HG03460 (cell line): ENCODE results near the gene KRABD2.
"Not testable (repeated sequence)": the region's sequence is repeated elsewhere in the genome, so short reads cannot be mapped to it uniquely, and the experiment has no call there.

ENCODE experiments used
- ATAC-seq: cut with Tn5 transposase; IDR thresholded peaks from one replicate; pipeline ENCODE4 v1.9.1; 2021; ENCODE audit not compliant: unreplicated experiment

The KRABD2 gene

DNA sequence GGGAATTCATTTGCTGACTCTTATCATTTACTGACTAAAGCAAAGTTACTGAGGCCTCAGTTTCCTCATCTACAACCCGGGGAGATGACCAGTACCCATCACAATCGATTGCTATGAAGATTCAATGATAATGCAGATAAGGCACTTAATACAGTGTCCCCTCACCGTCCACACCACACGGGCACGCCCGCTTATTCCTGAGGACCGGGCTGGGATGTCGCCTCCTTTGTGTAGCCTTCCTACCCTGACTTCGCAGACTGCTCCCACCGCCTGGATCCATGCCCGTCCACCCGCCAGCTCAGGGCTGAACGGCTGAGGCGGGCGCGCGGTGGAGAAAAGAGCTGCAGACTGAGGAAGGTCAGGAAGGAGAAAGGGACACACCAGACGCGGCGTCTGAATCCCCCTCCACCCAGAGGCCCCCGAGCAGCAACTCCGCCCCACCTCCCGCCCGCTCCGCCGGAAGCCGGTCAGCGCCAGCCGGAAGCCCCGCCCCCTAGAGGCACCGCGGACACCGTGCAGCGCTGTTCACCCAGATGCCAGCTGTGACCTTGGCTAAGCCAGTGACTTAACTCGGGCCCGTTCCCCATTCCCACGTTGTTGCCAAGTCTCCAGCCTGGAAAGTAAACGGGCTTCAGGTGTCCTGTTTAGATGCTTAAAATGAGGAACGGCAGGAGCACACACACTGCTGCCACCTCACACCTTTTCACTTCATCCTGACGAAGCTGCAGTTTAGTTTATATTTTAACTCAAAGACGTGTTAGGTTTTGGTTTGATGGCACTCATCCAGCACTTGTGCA, at the start of gene KRABD2:
KRABD2 (minus strand) TSS at position 434 of the 797 bp plus-strand sequence.
- ATAC-seq: no peak

DNA sequence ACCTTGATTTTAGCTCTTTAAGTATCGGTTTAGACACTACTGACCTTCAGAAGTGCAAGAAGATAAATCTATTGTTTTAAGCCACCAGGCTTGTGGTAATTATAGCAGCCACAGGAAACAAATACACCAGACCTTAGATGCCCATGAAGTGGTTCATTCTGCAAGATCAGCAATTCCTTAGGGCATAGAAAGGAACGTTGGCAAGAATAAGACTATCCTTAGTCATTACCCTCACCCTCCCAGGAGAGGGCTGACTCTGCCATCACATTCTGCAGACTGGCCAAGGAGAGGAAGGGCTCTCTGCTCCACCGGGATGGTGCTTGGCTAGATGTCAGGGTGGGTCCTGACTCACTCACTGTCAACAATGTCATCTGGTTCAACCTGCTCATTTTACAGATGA, 45.1 kb upstream of the KRABD2 start:
- ATAC-seq: no peak

DNA sequence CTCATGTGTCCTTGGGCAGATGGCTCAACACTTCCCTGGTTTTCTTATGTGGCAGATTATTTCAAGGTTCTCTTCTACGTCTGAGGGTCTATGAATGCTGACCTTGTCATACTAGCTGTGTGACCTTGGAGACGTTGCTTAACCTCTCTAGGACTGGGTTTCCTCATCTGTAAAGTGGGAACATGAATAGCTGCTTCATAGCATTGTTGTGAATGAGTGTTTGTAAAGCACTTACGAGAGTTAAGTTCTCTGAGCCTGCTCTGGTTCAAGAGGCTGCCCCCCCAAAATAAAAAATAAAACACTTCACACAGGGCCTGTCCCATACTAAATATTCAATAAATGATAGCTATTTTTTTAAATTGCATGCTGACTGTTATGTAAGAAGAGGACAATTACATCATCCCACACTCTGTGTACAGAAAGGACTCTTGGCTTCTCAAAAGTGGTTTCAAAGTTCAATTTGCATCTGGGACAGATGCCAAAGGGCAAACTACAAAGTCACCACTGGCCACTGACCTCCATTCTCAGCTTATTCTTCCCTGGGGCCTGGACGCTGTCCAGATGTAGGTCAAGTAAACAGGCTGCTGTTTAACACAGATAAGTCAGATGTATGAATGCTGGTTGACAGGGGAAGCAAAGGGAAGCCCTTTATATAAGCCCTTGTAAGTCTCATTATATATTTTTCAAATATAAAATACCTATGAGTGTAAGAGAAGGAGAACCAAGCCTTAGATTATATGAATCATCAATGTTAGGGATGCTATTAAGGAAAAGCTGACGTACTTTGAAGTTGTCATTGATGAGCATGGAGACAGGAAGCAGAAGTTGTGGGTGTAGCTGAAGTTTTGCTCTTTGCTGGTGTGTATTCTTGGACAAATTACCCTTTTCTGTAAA, 43.8 kb upstream of the KRABD2 start:
- no peak for ATAC-seq

DNA sequence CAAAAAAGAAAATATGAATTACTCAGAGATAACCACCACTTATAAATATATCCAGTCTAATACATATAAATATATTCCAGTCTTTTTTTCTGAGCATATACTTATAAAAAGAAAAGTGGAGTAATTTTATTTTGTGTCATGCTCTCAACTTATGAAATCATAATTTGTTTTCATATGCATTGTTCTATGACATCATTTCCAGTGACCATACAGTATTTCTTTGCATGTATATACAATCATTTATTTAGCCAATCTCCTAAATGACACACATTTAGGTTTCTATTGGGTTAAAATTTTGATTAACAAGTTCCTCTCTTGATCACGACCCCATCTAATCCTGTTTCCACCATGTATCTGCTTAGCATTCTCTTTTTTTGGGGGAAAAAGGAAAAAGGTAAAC, 42.8 kb upstream of the KRABD2 start:
- no peak for ATAC-seq

DNA sequence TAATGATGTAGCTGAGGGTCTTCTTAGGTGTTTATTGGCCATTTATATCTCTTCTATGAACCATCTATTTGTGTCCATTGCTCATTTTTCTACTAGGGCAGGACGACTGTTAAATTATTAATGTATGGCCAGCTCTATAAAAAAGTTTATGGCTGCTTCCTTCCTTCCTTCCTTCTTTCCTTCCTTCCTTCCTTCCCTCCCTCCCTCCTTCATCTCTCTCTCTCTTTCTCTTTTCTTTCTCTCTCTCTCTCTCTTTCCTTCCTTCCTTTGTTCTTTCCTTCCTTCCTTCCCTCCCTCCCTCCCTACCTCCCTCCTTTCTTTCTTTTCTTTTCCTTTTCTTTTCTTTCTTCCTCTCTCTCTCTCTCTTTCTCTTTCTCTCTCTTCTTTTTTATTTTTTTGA, 42.0 kb upstream of the KRABD2 start:
- ATAC-seq: no peak

DNA sequence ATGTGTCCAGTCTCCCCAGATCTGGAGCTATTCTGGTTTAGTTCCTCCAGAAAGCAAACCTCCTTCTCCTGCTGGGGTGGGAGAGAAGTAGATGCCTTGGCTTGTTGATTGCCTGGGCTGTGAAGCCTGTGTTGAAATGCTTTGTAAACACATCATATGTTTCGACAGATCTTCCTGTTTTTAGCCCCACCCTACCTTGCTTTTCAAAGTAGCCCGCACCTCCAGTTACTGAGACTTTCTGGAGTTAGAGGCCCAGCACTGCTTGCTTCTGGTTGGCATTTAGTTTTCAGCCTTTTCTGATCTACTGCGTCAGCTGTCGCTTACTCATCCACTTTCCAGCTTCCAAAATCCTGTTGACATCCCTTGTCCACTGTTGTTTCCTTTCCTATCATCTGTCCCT, 41.3 kb upstream of the KRABD2 start:
- ATAC-seq: no peak

DNA sequence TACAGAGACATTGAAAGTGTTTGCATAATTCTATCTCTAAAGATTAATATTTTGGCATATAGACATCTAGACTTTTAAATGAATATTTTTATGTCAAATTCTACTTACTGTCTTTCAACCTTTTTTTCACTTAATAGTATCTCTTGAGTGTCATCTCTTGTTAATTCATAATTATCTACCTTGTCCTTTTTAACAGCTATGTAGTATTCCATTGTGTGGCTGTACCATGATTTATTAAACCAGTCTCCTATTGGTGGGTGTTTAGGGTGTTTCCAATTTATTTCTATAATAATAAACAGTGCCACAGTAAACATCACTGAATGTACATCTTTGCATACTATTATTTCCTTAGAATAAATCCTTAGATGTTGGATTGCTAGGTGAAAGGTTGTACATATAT, 37.4 kb upstream of the KRABD2 start:
- no peak for ATAC-seq

DNA sequence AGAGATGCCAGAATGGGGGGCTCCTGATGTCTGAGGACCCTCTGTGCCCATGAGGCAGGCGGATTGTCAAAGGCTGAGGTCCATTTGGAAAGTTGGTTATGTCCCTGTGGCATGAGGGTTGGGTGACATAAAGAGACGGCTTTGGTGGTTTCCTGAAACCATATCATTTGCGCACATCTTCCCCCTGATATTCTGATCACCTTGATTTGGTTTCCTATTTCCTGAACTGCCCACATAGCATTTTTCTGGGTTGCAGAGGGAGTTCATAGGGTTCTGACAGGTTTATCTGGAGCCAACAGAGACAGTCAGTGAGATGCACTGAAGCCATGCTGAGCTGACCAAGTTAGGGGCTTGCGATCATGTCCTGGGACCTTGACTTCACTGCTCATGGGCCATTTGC, 36.8 kb upstream of the KRABD2 start:
- no peak for ATAC-seq

DNA sequence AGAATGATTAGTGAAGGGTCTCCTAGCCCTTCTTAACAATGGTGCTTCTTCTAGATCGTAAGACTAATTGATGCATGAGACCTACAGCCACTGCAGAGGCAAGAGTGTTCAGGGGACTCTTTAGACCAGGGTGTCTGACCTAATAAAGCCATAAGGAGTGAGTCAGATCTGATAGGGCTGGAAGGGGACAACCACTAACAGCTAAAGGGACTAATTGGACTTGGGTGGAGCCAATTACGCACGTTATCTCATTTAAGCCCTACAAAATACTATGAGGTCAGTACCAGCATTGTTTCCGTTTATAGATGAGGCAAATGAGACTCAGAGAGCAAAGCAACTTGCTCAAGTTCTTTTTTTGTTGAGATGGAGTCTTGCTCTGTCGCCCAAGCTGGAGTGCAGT, 35.6 kb upstream of the KRABD2 start:
- ATAC-seq: no peak

DNA sequence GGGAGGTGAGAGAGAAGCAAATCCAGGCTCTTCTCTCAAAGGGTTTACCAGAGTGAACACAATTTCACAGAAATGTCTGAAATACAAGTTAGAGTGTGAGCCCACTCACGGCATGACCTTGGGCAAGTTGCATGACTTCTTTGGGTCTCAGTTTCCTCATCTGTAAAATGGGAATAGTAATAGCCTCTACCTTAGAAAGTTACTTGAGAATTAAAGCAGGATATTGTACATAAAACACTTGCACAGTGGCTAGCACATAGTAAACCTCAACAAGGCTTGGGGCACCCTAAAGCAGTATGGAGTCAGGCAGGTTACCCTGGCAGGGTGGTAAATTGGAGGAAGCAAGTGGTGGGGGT, 34.4 kb upstream of the KRABD2 start:
- no peak for ATAC-seq

DNA sequence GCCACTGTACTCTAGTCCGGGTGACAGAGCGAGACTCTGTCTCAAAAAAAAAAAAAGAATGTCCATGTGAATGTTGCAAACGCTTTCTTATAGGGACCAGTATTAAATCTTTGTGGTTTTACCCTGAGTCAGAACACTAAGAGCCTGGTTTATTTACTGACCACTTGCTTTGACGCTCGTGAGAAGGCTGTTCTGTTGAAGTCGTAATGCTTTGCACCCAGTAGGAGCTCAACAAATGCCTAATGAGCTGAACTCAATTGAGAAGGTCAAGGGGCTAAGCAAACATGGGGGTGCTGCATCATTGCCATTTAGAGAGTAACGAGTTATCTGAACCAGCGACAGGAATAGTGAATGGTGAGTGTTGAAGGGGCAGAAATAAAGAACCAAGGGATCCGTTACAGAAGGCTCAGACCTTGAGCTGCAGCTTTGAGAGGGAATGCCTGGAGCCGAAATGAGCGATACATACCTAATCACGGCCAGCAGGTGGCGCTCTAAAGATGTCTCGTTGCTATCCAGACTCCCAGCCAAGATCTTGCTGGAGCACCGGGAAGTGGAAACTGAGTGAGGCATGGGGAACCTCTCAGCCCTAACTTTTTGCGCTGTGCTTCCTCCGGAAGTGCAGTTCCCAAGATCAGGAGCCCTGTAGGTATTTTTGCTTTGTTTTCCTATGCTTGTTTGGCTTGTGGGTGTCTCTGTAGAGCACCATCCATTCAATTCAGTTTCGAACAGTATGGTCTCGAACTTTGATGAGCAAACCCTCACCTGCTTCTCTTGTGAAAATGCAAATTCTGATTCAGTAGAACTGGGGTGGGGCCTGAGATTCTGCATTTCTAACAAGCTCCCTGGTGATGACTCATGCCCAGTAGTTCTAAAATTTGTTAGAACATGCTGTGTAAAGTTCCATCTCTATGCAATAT, 33.7 kb upstream of the KRABD2 start:
- ATAC-seq: no peak

DNA sequence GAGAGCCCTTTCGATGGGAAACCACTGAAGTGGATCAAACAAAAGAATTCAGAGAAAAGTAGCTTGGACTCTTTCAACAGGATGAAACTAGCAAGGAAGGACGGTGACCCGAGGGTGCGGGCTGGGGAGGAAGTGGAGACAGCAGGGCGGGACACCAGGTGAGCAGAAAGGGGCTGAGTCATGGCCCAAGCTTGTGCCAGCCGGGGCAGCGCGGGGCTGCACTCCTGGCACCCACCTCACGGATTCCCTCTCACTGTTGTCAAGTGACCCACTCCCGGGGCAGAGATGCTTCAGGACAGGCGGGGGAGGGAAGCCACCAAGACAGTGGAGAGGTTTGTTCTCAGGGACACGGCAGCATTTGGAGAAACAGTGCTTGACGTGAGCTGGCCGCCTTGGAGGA, 31.9 kb upstream of the KRABD2 start:
- ATAC-seq: no peak

DNA sequence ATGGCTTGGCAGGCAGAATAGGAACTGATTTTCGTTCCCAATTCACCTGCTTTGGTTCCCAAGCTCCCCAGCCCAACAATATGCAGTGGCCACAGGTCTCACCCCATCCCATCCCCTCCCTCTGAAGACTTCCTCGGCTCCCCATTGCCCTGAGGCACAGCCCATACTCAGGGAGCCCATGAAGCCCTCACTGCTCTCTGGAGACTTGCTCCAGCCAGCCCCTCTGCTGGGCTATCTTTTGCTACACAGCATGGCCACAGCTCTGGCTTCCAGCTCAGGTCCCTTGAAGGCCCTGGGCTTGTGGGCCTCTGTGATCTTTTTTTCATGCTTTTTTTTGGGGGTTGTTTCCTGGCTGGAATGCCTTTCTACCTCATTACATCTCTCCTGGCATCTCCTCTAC, 29.7 kb upstream of the KRABD2 start:
- no peak for ATAC-seq

DNA sequence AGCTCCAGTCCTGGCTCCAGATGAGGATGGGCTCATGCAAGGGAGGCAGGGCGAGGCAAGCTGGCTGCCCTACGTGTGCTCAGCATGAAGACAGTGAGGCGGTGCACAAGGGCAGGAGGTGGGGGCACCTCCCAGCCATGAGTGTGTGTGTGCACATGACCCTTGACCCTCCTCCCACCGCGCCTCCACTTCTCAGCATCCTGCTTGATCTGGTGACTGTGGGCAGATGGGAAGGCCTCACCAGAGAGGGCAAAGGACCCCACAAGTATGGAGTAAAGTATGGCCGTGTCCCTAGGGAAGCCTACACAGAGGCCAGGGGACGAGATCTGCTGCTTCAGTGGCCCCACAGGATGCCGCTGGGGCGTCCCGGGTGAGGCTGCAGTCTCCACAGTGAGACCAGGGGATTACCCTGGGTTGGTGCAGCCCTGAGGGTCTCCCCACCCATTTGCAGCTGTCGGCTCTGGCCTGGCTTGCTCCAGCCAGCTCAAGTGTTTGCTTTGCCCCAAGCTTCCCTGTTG, 29.1 kb upstream of the KRABD2 start:
- no peak for ATAC-seq

DNA sequence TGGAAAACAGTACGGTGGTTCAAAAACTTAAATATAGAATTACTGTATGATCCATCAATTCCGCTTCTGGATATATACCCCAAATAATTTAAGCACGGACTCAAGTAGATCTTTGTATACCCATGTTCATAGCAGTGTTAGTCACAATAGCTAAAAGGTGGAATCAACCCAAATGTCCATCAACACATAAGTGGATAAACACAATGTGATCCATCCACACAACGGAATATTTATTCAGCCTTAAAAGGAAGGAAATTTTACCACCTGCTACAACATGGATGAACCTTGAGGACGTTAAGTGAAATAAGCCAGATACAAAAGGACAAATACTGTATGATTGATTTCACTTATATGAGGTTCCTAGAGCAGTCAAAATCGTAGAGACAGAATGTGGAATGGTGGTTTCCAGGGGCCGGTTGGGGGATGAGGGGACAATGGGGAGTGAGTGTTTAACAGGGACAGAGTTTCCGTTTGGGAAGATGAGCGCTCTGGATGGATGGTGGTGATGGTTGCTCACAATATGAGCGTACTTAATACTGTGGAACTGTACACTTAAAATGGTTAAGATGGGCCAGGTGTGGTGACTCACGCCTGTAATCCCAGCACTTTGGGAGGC, 26.5 kb upstream of the KRABD2 start:
- ATAC-seq: no peak

DNA sequence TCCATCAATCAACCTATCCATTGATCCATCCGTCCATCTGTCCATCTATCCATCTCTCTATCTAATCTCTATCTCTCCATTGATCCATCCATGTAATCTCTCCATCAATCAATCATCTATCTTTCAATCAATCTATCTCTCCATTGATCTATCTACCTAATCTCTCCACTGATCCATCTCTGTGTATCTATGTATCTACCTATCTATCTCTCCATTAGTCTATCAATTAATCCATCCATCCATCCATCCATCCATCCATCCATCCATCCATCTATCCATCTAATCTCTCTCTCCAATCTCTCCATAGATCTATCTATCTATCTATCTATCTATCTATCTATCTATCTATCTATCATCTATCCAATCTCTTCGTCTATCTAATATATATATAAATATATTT, 24.6 kb upstream of the KRABD2 start:
- no peak for ATAC-seq

DNA sequence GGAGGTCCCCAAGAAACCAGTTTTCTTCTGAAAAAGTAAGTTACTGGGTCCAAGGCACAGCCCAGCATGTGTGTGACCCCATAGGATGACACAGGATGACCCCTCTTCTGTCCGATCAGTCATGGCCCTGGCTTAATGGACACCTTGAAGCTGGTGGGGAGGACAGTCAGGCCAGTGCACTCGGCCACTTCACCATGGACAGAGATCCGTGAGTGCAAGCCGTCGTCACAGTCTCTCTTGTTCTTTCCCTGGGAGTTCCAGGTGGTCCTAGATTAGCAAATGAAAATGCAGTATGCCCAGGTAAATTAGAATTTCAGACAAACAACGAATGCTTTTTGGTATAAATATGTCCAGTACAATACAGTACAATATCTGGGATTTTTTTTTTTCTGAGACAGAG, 22.5 kb upstream of the KRABD2 start:
- ATAC-seq: no peak

DNA sequence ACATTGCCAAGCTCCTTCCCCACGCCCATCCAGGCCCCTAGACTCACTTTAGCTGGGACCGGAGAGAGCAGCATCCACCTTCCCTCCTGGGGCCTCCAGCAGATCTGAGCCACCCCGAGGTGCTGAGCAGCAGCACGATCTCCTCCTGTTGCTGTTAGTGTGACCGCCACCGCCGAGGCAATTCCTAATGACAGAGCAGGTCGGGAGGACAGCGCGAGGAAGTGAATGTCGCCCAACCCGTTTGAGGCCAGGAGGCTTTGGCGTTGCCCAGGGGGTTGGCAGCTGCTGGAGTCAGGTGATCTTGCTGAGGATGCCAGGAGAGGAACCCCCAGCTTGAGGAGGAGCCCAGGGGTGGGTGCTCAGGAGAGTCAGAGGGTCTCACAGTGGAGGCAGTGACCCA, 21.1 kb upstream of the KRABD2 start, which contains the start of gene RNF222:
RNF222 (minus strand) TSS at position 192 of the 400 bp plus-strand sequence. CDS start 4,366 bp downstream, outside the sequence.
- no peak for ATAC-seq

DNA sequence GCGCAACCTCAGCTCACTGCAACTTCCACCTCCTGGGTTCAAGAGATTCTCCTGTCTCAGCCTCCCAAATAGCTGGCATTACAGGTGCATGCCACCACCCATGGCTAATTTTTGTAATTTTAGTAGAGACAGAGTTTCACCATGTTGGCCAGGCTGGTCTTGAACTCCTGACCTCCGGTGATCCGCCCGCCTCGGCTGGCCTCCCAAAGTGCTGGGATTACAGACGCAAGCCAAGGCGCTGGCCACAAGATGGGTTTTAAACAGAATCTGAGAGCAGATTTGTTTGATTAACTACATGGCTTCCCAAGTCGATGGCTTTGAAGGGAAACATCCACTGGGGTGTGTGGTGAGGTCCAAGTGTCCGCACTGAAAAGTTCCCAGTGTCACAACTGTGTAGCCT, 18.0 kb upstream of the KRABD2 start:
- ATAC-seq: not testable (repeated sequence)

DNA sequence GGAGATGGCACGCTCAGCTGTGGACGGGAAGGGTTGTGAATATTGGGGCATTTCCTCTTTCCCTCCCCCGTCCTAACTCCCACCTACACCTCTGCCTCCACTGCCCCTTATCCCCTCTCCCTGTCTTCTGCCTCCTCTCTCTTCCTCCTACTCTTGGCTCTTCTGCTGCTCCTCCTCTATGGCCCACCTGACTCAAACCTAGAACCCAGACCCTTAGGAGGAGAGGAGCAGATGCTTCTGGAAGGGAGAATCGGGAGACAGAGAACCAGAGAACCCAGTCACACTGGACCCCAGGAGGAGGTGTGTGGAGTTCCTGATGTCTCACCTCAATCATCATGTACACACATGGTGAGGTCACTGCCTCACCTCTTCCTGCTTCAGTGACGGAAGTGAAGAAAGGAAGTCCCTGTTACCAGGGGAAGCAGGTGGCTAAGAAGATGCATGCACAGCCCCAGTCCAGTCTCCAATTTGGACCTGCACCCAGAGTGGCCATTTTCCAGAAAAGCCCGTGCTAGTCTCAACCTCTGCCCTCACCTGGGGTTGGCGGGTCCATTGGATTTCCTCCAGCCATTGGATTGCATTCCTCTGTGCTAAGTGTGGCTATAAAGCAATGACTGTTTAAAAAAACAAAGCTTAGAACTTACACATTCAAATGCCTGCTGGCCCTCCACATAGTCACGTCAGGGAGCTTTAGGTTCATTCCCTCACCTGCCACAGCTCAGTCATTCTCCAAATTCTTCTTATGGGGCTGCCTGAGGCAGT, 17.1 kb upstream of the KRABD2 start:
- ATAC-seq: no peak
